ENCODE data around the gene ACADVL. TPM values are rescaled to one million over a fixed set of nuclear protein-coding genes. Genes with fewer than 3 reads are reported as not detected.
"Not testable (repeated sequence)": the region's sequence is repeated elsewhere in the genome, so short reads cannot be mapped to it uniquely, and the experiment has no call there.

Gene ACADVL
- total RNA-seq, 2 experiments from 2014 or later = 245 to 256 TPM

GRCh38 chr17:7242717-7243452, 23.1 kb downstream of the ACADVL start:
- Mint-ChIP-seq H3K36me3 (peaks cover 26% of the 10 kb centered on the region), H3K9me3 (no peaks in the 10 kb centered on the region)

GRCh38 chr17:7243453-7243729, 23.7 kb downstream of the ACADVL start:
- peaks cover 26% of the 10 kb centered on the region for H3K36me3 Mint-ChIP-seq
- DNase-seq = no peak

More at GRCh38 chr17:7242717-7243452, 23.1 kb downstream of the ACADVL start:
- peak; percentile 89 for DNase-seq
- H3K27me3 Mint-ChIP-seq = peaks cover 3% of the 10 kb centered on the region
- H3K4me1 Mint-ChIP-seq = peaks cover 39% of the 10 kb centered on the region
- H3K4me3 Mint-ChIP-seq = peak overlapping the region; percentile 99
- H3K27ac Mint-ChIP-seq = peak overlapping the region; percentile 98

GRCh38 chr17:7243838-7244237, 24.1 kb downstream of the ACADVL start:
- Mint-ChIP-seq H3K4me1 (peaks cover 43% of the 10 kb centered on the region), H3K36me3 (peaks cover 27% of the 10 kb centered on the region)
- not testable (repeated sequence) for H3K9me3 Mint-ChIP-seq, DNase-seq, H3K27ac Mint-ChIP-seq, H3K27me3 Mint-ChIP-seq, H3K4me3 Mint-ChIP-seq

More at GRCh38 chr17:7243453-7243729, 23.7 kb downstream of the ACADVL start:
- peak overlapping the region; percentile 68 for H3K4me3 Mint-ChIP-seq
- H3K27me3 Mint-ChIP-seq = peaks cover 3% of the 10 kb centered on the region
- no peaks in the 10 kb centered on the region for H3K9me3 Mint-ChIP-seq
- peaks cover 39% of the 10 kb centered on the region for H3K4me1 Mint-ChIP-seq
- H3K27ac Mint-ChIP-seq = peak overlapping the region; percentile 82

- H3K4me1 Mint-ChIP-seq = peaks cover 35% of the 10 kb centered on the region
- H3K4me3 Mint-ChIP-seq = no peak overlapping the region
- no peaks in the 10 kb centered on the region for H3K9me3 Mint-ChIP-seq
- peak overlapping the region; percentile 69 for H3K27ac Mint-ChIP-seq
- no peak for DNase-seq
- peaks cover 36% of the 10 kb centered on the region for H3K36me3 Mint-ChIP-seq
- H3K27me3 Mint-ChIP-seq = peaks cover 3% of the 10 kb centered on the region
These were observed 27.0 kb downstream of the ACADVL start for GRCh38 chr17:7246779-7247178.

- Mint-ChIP-seq H3K27me3 (no peaks in the 10 kb centered on the region), H3K4me1 (peaks cover 32% of the 10 kb centered on the region), H3K36me3 (peaks cover 32% of the 10 kb centered on the region), H3K4me3 (peak overlapping the region; percentile 97), H3K27ac (no peak overlapping the region), H3K9me3 (no peaks in the 10 kb centered on the region)
- DNase-seq = no peak
These were observed 29.1 kb downstream of the ACADVL start for GRCh38 chr17:7248796-7249195.

GRCh38 chr17:7249214-7249613, 29.5 kb downstream of the ACADVL start:
- no peaks in the 10 kb centered on the region for H3K9me3 Mint-ChIP-seq
- peak overlapping the region; percentile 35 for H3K27ac Mint-ChIP-seq
- peaks cover 36% of the 10 kb centered on the region for H3K36me3 Mint-ChIP-seq

GRCh38 chr17:7249830-7250229, 30.1 kb downstream of the ACADVL start:
- Mint-ChIP-seq H3K36me3 (peaks cover 35% of the 10 kb centered on the region), H3K27ac (peak overlapping the region; percentile 94), H3K4me3 (peak overlapping the region; percentile 97), H3K9me3 (no peaks in the 10 kb centered on the region), H3K27me3 (no peaks in the 10 kb centered on the region), H3K4me1 (peaks cover 36% of the 10 kb centered on the region)
- no peak for DNase-seq

More at GRCh38 chr17:7249214-7249613, 29.5 kb downstream of the ACADVL start:
- Mint-ChIP-seq H3K4me3 (peak overlapping the region; percentile 97), H3K4me1 (peaks cover 36% of the 10 kb centered on the region), H3K27me3 (no peaks in the 10 kb centered on the region)
- DNase-seq = no peak

- H3K36me3 Mint-ChIP-seq = peaks cover 36% of the 10 kb centered on the region
- H3K4me1 Mint-ChIP-seq = peaks cover 36% of the 10 kb centered on the region
- no peak for DNase-seq
- H3K9me3 Mint-ChIP-seq = no peaks in the 10 kb centered on the region
- no peaks in the 10 kb centered on the region for H3K27me3 Mint-ChIP-seq
- H3K27ac Mint-ChIP-seq = peak overlapping the region; percentile 100
- H3K4me3 Mint-ChIP-seq = peak overlapping the region; percentile 97
These were observed 31.2 kb downstream of the ACADVL start for GRCh38 chr17:7250695-7251627.

- H3K27me3 Mint-ChIP-seq = no peaks in the 10 kb centered on the region
- no peaks in the 10 kb centered on the region for H3K9me3 Mint-ChIP-seq
- H3K4me1 Mint-ChIP-seq = peaks cover 32% of the 10 kb centered on the region
- peak; percentile 97 for DNase-seq
- H3K27ac Mint-ChIP-seq = peak within 1 kb of the TSS; percentile 100
- peak within 1 kb of the TSS; percentile 97 for H3K4me3 Mint-ChIP-seq
- H3K36me3 Mint-ChIP-seq = peaks cover 37% of the 10 kb centered on the region
These were observed 32.0 kb downstream of the ACADVL start, which contains the start of gene CTDNEP1 for GRCh38 chr17:7251661-7252175. Gene CTDNEP1 (minus strand): TSS chr17:7251734. CDS start chr17:7251296, 438 bp downstream.

- H3K4me3 Mint-ChIP-seq = peak within 1 kb of the TSS; percentile 97
- H3K27ac Mint-ChIP-seq = peak within 1 kb of the TSS; percentile 100
- peaks cover 39% of the 10 kb centered on the region for H3K36me3 Mint-ChIP-seq
- H3K27me3 Mint-ChIP-seq = no peaks in the 10 kb centered on the region
- H3K4me1 Mint-ChIP-seq = peaks cover 29% of the 10 kb centered on the region
- no peaks in the 10 kb centered on the region for H3K9me3 Mint-ChIP-seq
- DNase-seq = peak; percentile 91
These were observed 32.7 kb downstream of the ACADVL start, which contains the start of gene ELP5 for GRCh38 chr17:7252176-7253043. Gene ELP5 (plus strand): TSS chr17:7252215. CDS start chr17:7252551, 336 bp downstream.

GRCh38 chr17:7253082-7253481, 33.3 kb downstream of the ACADVL start:
- no peaks in the 10 kb centered on the region for H3K9me3 Mint-ChIP-seq
- peak overlapping the region; percentile 100 for H3K27ac Mint-ChIP-seq
- H3K27me3 Mint-ChIP-seq = no peaks in the 10 kb centered on the region
- H3K4me3 Mint-ChIP-seq = peak overlapping the region; percentile 93
- peaks cover 29% of the 10 kb centered on the region for H3K4me1 Mint-ChIP-seq
- DNase-seq = no peak
- peaks cover 39% of the 10 kb centered on the region for H3K36me3 Mint-ChIP-seq

- Mint-ChIP-seq H3K27ac (no peak overlapping the region), H3K27me3 (no peaks in the 10 kb centered on the region), H3K9me3 (no peaks in the 10 kb centered on the region), H3K36me3 (peaks cover 36% of the 10 kb centered on the region), H3K4me3 (peak overlapping the region; percentile 8), H3K4me1 (peaks cover 29% of the 10 kb centered on the region)
- no peak for DNase-seq
These were observed 34.8 kb downstream of the ACADVL start for GRCh38 chr17:7254511-7254910.

GRCh38 chr17:7256766-7257456, 37.2 kb downstream of the ACADVL start:
- no peak overlapping the region for H3K4me3 Mint-ChIP-seq
- no peak for DNase-seq
- H3K27me3 Mint-ChIP-seq = no peaks in the 10 kb centered on the region
- no peaks in the 10 kb centered on the region for H3K9me3 Mint-ChIP-seq
- peak overlapping the region; percentile 63 for H3K27ac Mint-ChIP-seq
- H3K36me3 Mint-ChIP-seq = peaks cover 31% of the 10 kb centered on the region
- peaks cover 34% of the 10 kb centered on the region for H3K4me1 Mint-ChIP-seq

Data from activated naive CD8-positive, alpha-beta T cell treated with anti-CD3 and anti-CD28 coated beads for 36 hours (primary cell).